NCI-H2227 (cell line): ENCODE measurements around the gene TAX1BP3.

Experiments
- DNase-seq: peaks from one replicate; lab custom pipeline; 2025; ENCODE audit not compliant: unreplicated experiment; lab: John Stamatoyannopoulos, UW

TAX1BP3 gene

DNA sequence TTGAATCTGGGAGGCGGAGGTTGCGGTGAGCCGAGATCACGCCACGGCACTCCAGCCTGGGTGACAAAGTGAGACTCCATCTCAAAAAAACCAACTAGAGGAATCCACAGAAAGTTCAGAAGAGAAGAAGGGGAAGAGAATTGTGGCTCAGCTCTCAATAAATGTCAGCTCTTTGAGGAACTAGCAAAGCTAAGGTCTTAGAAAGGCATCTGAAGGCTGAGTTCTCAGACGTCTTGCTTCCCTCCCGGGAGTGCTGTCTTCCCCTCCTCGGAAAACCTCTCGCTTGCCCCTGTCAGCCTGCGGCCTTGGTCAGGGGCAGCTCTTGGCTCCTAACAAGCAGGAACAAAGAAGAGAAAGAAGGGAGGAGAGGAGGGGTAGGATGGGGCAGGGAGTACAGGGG, 37.6 kb downstream of the TAX1BP3 start:
- no peak for DNase-seq

DNA sequence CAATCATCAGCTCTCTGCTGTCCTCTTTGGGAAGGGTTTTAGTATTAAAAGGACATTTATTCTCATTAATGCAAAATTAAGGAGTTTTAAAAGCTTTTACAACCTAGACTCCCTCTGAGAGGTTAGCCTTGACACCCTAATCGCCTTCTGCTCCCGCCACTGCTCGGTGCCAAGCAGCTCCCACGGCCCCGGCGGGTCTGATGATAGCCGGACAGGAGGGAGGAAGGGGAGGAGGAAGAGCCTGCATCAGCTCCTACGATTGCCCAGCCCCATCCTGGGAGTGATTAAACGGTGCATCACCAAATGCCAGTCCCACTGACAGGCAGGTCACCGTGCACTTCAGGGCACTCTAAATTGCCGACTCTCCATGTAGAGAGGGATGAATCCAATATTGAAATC, 40.6 kb downstream of the TAX1BP3 start:
- DNase-seq, result peak; percentile 5

DNA sequence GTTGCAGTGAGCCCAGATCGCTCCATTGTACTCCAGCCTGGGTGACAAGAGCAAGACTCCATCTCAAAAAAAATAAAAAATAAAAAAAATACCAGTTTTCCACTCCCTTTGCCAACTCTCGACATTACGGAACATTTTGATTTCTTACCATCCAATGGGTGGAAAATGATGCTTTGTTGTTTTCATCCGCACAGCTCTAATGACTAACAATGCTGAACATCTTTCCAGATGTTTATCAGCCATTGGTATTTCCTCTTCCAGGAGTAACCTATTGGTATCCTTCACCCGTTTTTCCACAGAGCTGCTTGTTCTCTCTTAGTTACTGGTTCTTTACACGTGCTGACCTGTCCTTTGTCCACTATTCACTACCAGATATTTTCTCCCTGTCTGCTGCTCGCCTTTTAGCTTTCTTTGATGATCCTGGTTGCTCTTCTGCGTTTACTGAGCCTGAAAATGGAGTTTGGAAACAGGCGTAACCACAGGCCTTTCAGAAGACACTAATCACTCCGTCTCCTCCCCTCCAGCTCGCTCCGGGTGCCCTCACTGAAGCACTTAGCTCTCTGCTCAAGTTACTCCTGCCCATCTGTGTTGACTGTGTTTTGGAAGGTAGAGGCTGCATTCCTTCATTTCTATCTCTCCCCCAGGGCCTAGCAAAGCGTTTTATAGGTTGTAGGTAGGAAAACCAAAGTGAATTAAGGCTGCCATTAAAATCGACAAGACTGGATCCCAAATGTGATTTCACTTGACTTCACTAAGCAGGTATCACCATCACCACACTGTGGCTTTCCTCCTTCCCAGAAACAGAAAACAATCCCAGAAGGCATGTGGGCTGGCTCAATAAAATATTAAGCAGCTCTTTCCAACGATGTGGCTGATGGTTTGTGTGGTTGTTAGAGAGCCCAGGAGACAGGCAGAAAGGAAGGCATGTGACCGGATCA, 41.3 kb downstream of the TAX1BP3 start:
- DNase-seq, result peak; percentile 7

DNA sequence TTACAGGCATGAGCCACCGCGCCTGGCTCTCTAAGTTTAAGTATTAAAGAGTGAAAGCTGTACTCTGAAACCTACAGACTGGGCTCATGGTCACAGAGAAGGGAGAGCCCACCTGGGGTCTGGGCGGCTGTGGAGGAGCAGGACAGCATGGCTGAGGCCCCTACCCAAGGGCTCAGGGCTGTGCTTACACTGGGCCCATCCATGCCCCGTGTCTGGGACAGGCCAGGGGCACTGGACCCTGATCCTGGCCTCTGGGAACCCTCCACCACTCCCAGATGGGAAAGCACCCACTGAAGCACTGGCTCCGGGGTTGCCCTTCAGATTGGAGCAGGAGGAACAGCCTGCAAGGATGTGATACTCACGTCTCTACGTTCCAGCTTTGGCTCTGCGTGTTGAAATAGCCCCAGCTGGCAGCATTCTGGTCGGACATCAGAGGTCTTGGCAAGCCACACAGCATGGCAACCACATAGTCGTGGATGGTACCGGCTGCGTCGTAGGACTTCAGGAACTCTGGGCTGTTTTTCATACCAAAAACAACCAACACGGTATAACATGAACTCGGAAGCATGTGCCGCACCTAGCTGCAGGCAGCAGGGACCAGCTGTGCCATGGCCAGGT, 45.3 kb downstream of the TAX1BP3 start:
- DNase-seq, result no peak

DNA sequence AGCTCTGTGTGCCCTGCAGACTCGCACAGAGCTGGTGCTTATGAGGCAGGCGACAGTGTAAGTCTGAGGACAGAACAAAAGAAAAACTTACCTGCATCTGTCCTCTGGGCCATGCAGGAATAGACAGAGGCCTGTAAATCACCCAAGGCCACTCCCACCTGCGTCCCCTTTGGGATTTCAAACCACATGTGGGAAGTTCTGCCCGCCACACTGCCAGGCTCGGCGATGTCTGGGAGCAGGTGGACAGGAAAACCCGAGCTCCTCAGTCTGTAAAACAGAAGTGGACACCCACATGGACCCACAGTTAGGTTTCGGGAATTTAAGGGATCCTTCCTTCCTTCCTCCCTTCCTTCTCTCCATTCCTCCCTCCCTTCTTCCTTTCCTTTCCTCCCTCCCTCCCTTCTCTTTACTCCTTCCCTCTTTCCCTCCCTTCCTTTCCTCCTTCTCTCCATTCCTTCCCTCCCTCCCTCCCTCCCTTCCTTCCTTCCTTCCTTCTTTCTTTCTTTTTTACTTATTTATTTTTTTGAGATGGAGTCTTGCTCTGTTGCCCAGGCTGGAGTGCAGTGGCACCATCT, 47.1 kb downstream of the TAX1BP3 start:
- DNase-seq, result no peak

DNA sequence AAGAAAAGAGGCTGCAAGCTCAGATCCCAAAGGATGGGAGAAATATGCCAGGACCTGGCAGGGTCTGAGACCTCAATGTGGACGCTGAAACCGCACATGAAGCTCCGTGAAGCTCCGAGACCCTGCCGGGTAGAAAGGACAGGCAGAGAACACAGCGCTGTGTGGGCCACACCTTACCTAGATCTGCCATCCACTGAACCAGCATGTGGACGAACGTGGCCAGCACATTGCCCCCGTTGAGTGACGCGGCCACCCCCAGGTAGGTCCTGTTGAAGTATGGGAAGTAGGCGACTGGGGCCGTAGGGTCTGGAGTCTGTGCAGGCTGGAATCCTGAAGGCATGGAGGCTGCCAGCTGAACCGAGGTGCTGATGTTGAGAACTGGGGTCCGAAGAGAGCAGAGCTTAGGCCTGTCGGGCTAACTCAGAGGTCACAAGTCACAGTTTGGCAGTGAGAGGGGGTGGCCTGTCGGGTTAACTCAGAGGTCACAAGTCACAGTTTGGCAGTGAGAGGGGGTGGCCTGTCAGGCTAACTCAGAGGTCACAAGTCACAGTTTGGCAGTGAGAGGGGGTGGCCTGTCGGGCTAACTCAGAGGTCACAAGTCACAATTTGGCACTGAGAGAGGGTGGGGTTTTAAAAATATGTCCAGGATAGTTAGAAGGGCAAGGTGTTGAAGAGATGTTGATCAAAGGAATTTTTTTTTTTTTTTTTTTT, 53.1 kb downstream of the TAX1BP3 start:
- no peak for DNase-seq

DNA sequence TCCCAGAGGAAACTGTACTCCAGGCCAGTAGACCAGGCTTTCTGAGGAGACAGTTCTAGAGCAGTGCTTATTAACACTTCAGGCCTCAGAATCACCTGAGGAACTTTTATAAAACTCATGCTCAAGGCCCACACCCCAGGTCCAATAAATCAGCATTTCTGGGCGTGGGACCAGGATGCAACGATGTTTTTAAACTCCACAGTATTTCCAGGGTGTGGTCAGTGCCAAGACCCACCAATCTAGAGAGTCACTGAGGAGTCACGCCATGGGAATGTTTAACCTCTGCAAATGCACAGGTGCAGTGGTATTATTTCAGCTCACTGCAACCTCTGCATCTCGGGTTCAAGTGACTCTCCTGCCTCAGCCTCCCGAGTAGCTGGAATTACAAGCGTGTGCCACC, 55.3 kb downstream of the TAX1BP3 start:
- no peak for DNase-seq
